NT2/D1 (cell line): ENCODE measurements around the gene TENM4.

Source experiments
- SUZ12 ChIP-seq: IDR thresholded peaks from 2 replicates; pipeline ENCODE4 v1.6.1; 2011; ENCODE audit not compliant: insufficient read length, insufficient read depth; ENCODE audit errors: extremely low read depth
- ZNF274 ChIP-seq: IDR thresholded peaks from 2 replicates; pipeline ENCODE4 v1.6.1; 2011; ENCODE audit warnings: mild to moderate bottlenecking, low read depth, low read length

- TF ChIP-seq SUZ12, result no peak
- no peak for TF ChIP-seq ZNF274
These were observed 318.1 kb downstream of the TENM4 start for GRCh38 chr11:79122759-79123158.
